ENCODE data around the gene SPOCK1. TPM values are rescaled to one million over a fixed set of nuclear protein-coding genes. Genes with fewer than 3 reads are reported as not detected.

SPOCK1 gene
- polyA plus RNA-seq, 1 experiment = 304 TPM

GRCh38 chr5:137462816-137463520, 36.2 kb downstream of the SPOCK1 start:
- CTCF ChIA-PET = interaction anchor here (1.3 kb wide), 1 partner anchor 14 kb away, joined by 3 read pairs; no protein-coding TSS in a partner anchor
- POLR2A ChIA-PET = no interaction called here

GRCh38 chr5:137462265-137462590, 36.9 kb downstream of the SPOCK1 start:
- TF ChIP-seq CTCF (IDR thresholded peaks at IDR 0.05; ENCODE audit: insufficient read depth, low read depth, low read length) = no peak
- no peak for DNase-seq (ENCODE audit: low read depth)
- no peak overlapping the region for H3K4me3 ChIP-seq (ENCODE audit: low read depth, low read length)
- H3K27me3 ChIP-seq (ENCODE audit: control insufficient read depth, insufficient read depth, low read length) = no peaks in the 10 kb centered on the region
- CTCF ChIA-PET = interaction anchor here (1.3 kb wide), 2 partner anchors 15 to 136 kb away, joined by 3 read pairs; no protein-coding TSS in a partner anchor
- POLR2A ChIA-PET = no interaction called here
- no peaks in the 10 kb centered on the region for H3K36me3 ChIP-seq (ENCODE audit: control insufficient read depth, insufficient read depth, low read length)

More at GRCh38 chr5:137462816-137463520, 36.2 kb downstream of the SPOCK1 start:
- H3K4me3 ChIP-seq (ENCODE audit: low read depth, low read length) = no peak overlapping the region
- no peaks in the 10 kb centered on the region for H3K36me3 ChIP-seq (ENCODE audit: control insufficient read depth, insufficient read depth, low read length)
- TF ChIP-seq CTCF (IDR thresholded peaks at IDR 0.05; ENCODE audit: insufficient read depth, low read depth, low read length) = no peak
- DNase-seq (ENCODE audit: low read depth) = no peak
- no peaks in the 10 kb centered on the region for H3K27me3 ChIP-seq (ENCODE audit: control insufficient read depth, insufficient read depth, low read length)

GRCh38 chr5:137461391-137462264, 37.5 kb downstream of the SPOCK1 start:
- POLR2A ChIA-PET = no interaction called here
- no peak for TF ChIP-seq CTCF (IDR thresholded peaks at IDR 0.05; ENCODE audit: insufficient read depth, low read depth, low read length)
- DNase-seq (ENCODE audit: low read depth) = no peak

GRCh38 chr5:137454671-137455070, 44.5 kb downstream of the SPOCK1 start:
- no peak overlapping the region for H3K4me3 ChIP-seq (ENCODE audit: low read depth, low read length)
- H3K27me3 ChIP-seq (ENCODE audit: control insufficient read depth, insufficient read depth, low read length) = no peaks in the 10 kb centered on the region
- no peak for DNase-seq (ENCODE audit: low read depth)
- no peak for TF ChIP-seq CTCF (IDR thresholded peaks at IDR 0.05; ENCODE audit: insufficient read depth, low read depth, low read length)
- no peaks in the 10 kb centered on the region for H3K36me3 ChIP-seq (ENCODE audit: control insufficient read depth, insufficient read depth, low read length)
- CTCF ChIA-PET = no interaction called here
- POLR2A ChIA-PET = interaction anchor here (0.7 kb wide), 1 partner anchor 134 kb away, joined by 4 read pairs; no protein-coding TSS in a partner anchor

More at GRCh38 chr5:137461391-137462264, 37.5 kb downstream of the SPOCK1 start:
- H3K27me3 ChIP-seq (ENCODE audit: control insufficient read depth, insufficient read depth, low read length) = no peaks in the 10 kb centered on the region
- no peak overlapping the region for H3K4me3 ChIP-seq (ENCODE audit: low read depth, low read length)
- CTCF ChIA-PET = interaction anchor here (1.2 to 1.3 kb wide), 3 partner anchors 16 to 135 kb away, joined by 3 read pairs; no protein-coding TSS in a partner anchor
- no peaks in the 10 kb centered on the region for H3K36me3 ChIP-seq (ENCODE audit: control insufficient read depth, insufficient read depth, low read length)

- CTCF ChIA-PET = no interaction called here
- no peak for DNase-seq (ENCODE audit: low read depth)
Observed at GRCh38 chr5:137453483-137454080, 45.5 kb downstream of the SPOCK1 start.

More at GRCh38 chr5:137453483-137454080, 45.5 kb downstream of the SPOCK1 start:
- POLR2A ChIA-PET = no interaction called here
- TF ChIP-seq CTCF (IDR thresholded peaks at IDR 0.05; ENCODE audit: insufficient read depth, low read depth, low read length) = no peak
- Histone ChIP-seq H3K27me3 (ENCODE audit: control insufficient read depth, insufficient read depth, low read length) (no peaks in the 10 kb centered on the region), H3K4me3 (ENCODE audit: low read depth, low read length) (no peak overlapping the region), H3K36me3 (ENCODE audit: control insufficient read depth, insufficient read depth, low read length) (no peaks in the 10 kb centered on the region)
